ENCODE data around the gene MRPL23.

- no peak for TF ChIP-seq CTCF (IDR thresholded peaks at IDR 0.05; ENCODE audit: low read depth, low read length, poor library complexity, severe bottlenecking)
- TF ChIP-seq EZH2phosphoT487 (IDR thresholded peaks at IDR 0.05; ENCODE audit: borderline replicate concordance, low read length): no peak
Observed at GRCh38 chr11:2004466-2004865, 57.3 kb downstream of the MRPL23 start.

Data from DOHH2 (cell line).